Esophagus muscularis mucosa (tissue), 4 donors: ENCODE data around the gene RAPGEF1.

ENCODE experiments used
- EP300 ChIP-seq: sonication (generic); formaldehyde crosslinking; IDR thresholded peaks from one replicate; pipeline ENCODE4 v1.6.1; 2017; ENCODE audit warnings: antibody characterized with exemption
- POLR2A ChIP-seq: fragments of 450-650 bp; IDR thresholded peaks from one replicate; pipeline ENCODE4 v1.6.1; 2017; ENCODE audit warnings: antibody characterized with exemption, moderate library complexity, mild to moderate bottlenecking, low read depth
- POLR2AphosphoS5 ChIP-seq, 2 donors: sonication (generic); formaldehyde crosslinking; IDR thresholded peaks; one replicate each; pipeline ENCODE4 v1.6.1; 2017; ENCODE audit warnings: antibody characterized with exemption in 2 of 2
- TF ChIP-seq, protein P1 (sequence below), 3 experiments: fragments of 200-600 bp in 2 of 3; fragments of 450-650 bp in 1 of 3; sonication (generic) in 2 of 3; IDR thresholded peaks; one replicate each; pipeline ENCODE4 v1.5.1; 2017 to 2019; ENCODE audit warnings: antibody characterized with exemption in 3 of 3, mild to moderate bottlenecking in 2 of 3, moderate library complexity in 1 of 3

- TF ChIP-seq POLR2A, result no peak
- TF ChIP-seq, protein P1, sequence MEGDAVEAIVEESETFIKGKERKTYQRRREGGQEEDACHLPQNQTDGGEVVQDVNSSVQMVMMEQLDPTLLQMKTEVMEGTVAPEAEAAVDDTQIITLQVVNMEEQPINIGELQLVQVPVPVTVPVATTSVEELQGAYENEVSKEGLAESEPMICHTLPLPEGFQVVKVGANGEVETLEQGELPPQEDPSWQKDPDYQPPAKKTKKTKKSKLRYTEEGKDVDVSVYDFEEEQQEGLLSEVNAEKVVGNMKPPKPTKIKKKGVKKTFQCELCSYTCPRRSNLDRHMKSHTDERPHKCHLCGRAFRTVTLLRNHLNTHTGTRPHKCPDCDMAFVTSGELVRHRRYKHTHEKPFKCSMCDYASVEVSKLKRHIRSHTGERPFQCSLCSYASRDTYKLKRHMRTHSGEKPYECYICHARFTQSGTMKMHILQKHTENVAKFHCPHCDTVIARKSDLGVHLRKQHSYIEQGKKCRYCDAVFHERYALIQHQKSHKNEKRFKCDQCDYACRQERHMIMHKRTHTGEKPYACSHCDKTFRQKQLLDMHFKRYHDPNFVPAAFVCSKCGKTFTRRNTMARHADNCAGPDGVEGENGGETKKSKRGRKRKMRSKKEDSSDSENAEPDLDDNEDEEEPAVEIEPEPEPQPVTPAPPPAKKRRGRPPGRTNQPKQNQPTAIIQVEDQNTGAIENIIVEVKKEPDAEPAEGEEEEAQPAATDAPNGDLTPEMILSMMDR (IDR thresholded peaks at IDR 0.05), result no peak
- no peak for TF ChIP-seq EP300
- TF ChIP-seq POLR2AphosphoS5 (IDR thresholded peaks at IDR 0.05), result no peak
Measured at GRCh38 chr9:131748411-131748955, 8.6 kb upstream of the RAPGEF1 start.
